Keratinocyte (primary cell): ENCODE results near the gene PIK3IP1. TPM values are rescaled to one million over a fixed set of nuclear protein-coding genes. Genes with fewer than 3 reads are reported as not detected.

Experiments
- DNase-seq: peaks from one replicate; pipeline ENCODE4 v3.0.0-alpha.2; 2011; ENCODE audit warnings: low read depth, missing footprints, low spot score
- FAIRE-seq: peaks from 2 replicates; lab custom pipeline; 2011; peaks lifted over from hg19 to GRCh38; lab: Jason Lieb, UNC
- H2AFZ ChIP-seq: 2 replicates; pipeline ENCODE4 v1.6.0; 2012; ENCODE audit warnings: low read length, control low read depth, inconsistent platforms; ENCODE audit not compliant: control insufficient read depth
- H3K27ac ChIP-seq: 2 replicates; pipeline ENCODE4 v1.5.1; 2011; ENCODE audit warnings: low read length; ENCODE audit not compliant: control insufficient read depth, insufficient read depth
- H3K27me3 ChIP-seq: 3 replicates; pipeline ENCODE4 v1.6.0; 2011; ENCODE audit warnings: low read length; ENCODE audit not compliant: control insufficient read depth, insufficient read depth; ENCODE audit errors: extremely low read depth
- H3K36me3 ChIP-seq, 2 experiments: 2 replicates in 1 of 2; 3 replicates in 1 of 2; pipeline ENCODE4 v1.5.1; 2011; ENCODE audit warnings: low read length in 2 of 2, mild to moderate bottlenecking in 1 of 2; ENCODE audit not compliant: control insufficient read depth in 2 of 2, insufficient read depth in 2 of 2; ENCODE audit errors: extremely low read depth in 1 of 2
- H3K4me1 ChIP-seq: 3 replicates; pipeline ENCODE4 v1.5.1; 2011; ENCODE audit warnings: low read length; ENCODE audit not compliant: control insufficient read depth, insufficient read depth; ENCODE audit errors: extremely low read depth
- H3K4me2 ChIP-seq: 3 replicates; pipeline ENCODE4 v1.6.0; 2011; ENCODE audit warnings: low read depth, low read length; ENCODE audit not compliant: control insufficient read depth, insufficient read depth; ENCODE audit errors: extremely low read depth
- H3K4me3 ChIP-seq, 3 experiments: fragments of 200-600 bp in 1 of 3; sonication (generic) in 1 of 3; 2 replicates in 2 of 3; 3 replicates in 1 of 3; pipeline ENCODE4 v1.5.1; 2011 to 2016; ENCODE audit warnings: low read length in 3 of 3, mild to moderate bottlenecking in 3 of 3, control low read depth in 2 of 3, inconsistent platforms in 1 of 3, low read depth in 1 of 3, mixed read lengths in 1 of 3, mixed run types in 1 of 3, moderate library complexity in 1 of 3; ENCODE audit not compliant: control insufficient read depth in 2 of 3, insufficient read depth in 2 of 3; ENCODE audit errors: extremely low read depth in 1 of 3
- H3K79me2 ChIP-seq: 2 replicates; pipeline ENCODE4 v1.6.0; 2012; ENCODE audit warnings: low read length; ENCODE audit not compliant: control insufficient read depth, insufficient read depth
- H3K9ac ChIP-seq: 3 replicates; pipeline ENCODE4 v1.6.0; 2011; ENCODE audit warnings: low read length; ENCODE audit not compliant: control insufficient read depth, insufficient read depth; ENCODE audit errors: extremely low read depth
- H3K9me1 ChIP-seq: 3 replicates; pipeline ENCODE4 v1.6.0; 2011; ENCODE audit warnings: low read length; ENCODE audit not compliant: control insufficient read depth, insufficient read depth; ENCODE audit errors: extremely low read depth
- H3K9me3 ChIP-seq: 2 replicates; pipeline ENCODE4 v1.5.1; 2012; ENCODE audit warnings: low read depth, low read length; ENCODE audit not compliant: control insufficient read depth
- H4K20me1 ChIP-seq: 3 replicates; pipeline ENCODE4 v1.6.0; 2011; ENCODE audit warnings: low read length; ENCODE audit not compliant: control insufficient read depth, insufficient read depth; ENCODE audit errors: extremely low read depth
- CTCF ChIP-seq, 3 experiments: IDR thresholded peaks in 1 of 3; conservative IDR thresholded peaks in 1 of 3; optimal IDR thresholded peaks in 1 of 3; 2 replicates in 2 of 3; 3 replicates in 1 of 3; pipeline versions ENCODE3 to v1.5.1; 2011; ENCODE audit warnings: low read length in 3 of 3, mild to moderate bottlenecking in 3 of 3, moderate library complexity in 2 of 3, control low read depth in 1 of 3, inconsistent platforms in 1 of 3; ENCODE audit not compliant: insufficient read depth in 2 of 3; ENCODE audit errors: extremely low read depth in 1 of 3
- EZH2 ChIP-seq: IDR thresholded peaks from one replicate; pipeline ENCODE4 v1.6.1; 2012; ENCODE audit warnings: inconsistent platforms, mild to moderate bottlenecking, low read length, moderate library complexity
- dilution Hi-C: fragments of 300-500 bp; cut with MboI; formaldehyde crosslinking; loops from one replicate; pipeline ENCODE4 v1.7.0; 2020; ENCODE audit warnings: low sequenced_read_pairs; ENCODE audit not compliant: extremely low pct_ligation_motif_present
- polyA plus RNA-seq, 5 experiments: library from polyadenylated mRNA; depleted of rRNA in 3 of 5; stranded (reverse) in 3 of 5; stranded (forward) in 1 of 5; unstranded in 1 of 5; fragments of >200 nt; gene quantifications; 1 replicate in 1 of 5; 2 replicates in 3 of 5; 3 replicates in 1 of 5; pipeline versions ENCODE4 v1.2.1 to v1.2.3, GENCODE V29; 2011 to 2012; ENCODE audit warnings: missing spikeins in 2 of 5, low read depth in 1 of 5, low replicate concordance in 1 of 5

Gene PIK3IP1
- polyA plus RNA-seq, 1 donor (not counting 4 experiments of a cell fraction or from before 2014, with no cell fraction given), result 13.3 TPM

- Histone ChIP-seq H3K4me3 (no peak overlapping the region), H3K9me3 (no peaks in the 10 kb centered on the region), H3K36me3 (peaks cover 0 to 3% of the 10 kb centered on the region in 2 experiments), H3K4me1 (peaks cover 22% of the 10 kb centered on the region), H3K79me2 (no peaks in the 10 kb centered on the region), H3K9me1 (no peaks in the 10 kb centered on the region), H3K27ac (no peak overlapping the region), H4K20me1 (no peaks in the 10 kb centered on the region), H3K4me2 (no peak overlapping the region), H2AFZ (no peak overlapping the region), H3K9ac (no peak overlapping the region), H3K27me3 (no peaks in the 10 kb centered on the region)
- no peak for FAIRE-seq
- dilution Hi-C loops, result no loop called here
- TF ChIP-seq CTCF (optimal IDR thresholded peaks at IDR 0.05 in 1 of 3, IDR thresholded peaks at IDR 0.05 in 1 of 3, conservative IDR thresholded peaks at IDR 0.05 in 1 of 3; ENCODE audit: extremely low read depth in 1 of 3, insufficient read depth in 2 of 3, low read length in 3 of 3), result no peak
- no peak for TF ChIP-seq EZH2
- DNase-seq, result no peak
Observed at GRCh38 chr22:31326877-31327276, 34.6 kb upstream of the PIK3IP1 start.

GRCh38 chr22:31323578-31324550 lies 31.6 kb upstream of the PIK3IP1 start:
- Histone ChIP-seq H4K20me1 (no peaks in the 10 kb centered on the region), H3K4me3 (no peak overlapping the region), H3K4me1 (peaks cover 13% of the 10 kb centered on the region), H2AFZ (no peak overlapping the region), H3K36me3 (no peaks in the 10 kb centered on the region), H3K9me1 (no peaks in the 10 kb centered on the region), H3K79me2 (no peaks in the 10 kb centered on the region), H3K4me2 (no peak overlapping the region), H3K27me3 (no peaks in the 10 kb centered on the region), H3K9me3 (no peaks in the 10 kb centered on the region), H3K9ac (no peak overlapping the region), H3K27ac (no peak overlapping the region)
- no peak for TF ChIP-seq CTCF (optimal IDR thresholded peaks at IDR 0.05 in 1 of 3, IDR thresholded peaks at IDR 0.05 in 1 of 3, conservative IDR thresholded peaks at IDR 0.05 in 1 of 3; ENCODE audit: extremely low read depth in 1 of 3, insufficient read depth in 2 of 3, low read length in 3 of 3)
- no peak for TF ChIP-seq EZH2
- no peak for FAIRE-seq
- dilution Hi-C loops, result no loop called here
- no peak for DNase-seq
